DND-41 (cell line): Measurements from ENCODE around the gene RBP5.

ENCODE experiments used
- EZH2 ChIP-seq: IDR thresholded peaks from 3 replicates; pipeline ENCODE4 v1.6.1; 2012; ENCODE audit warnings: borderline replicate concordance, low read depth, mild to moderate bottlenecking, moderate library complexity, low read length, inconsistent platforms; ENCODE audit not compliant: severe bottlenecking
- TF ChIP-seq, protein P1 (sequence below): IDR thresholded peaks from 2 replicates; pipeline ENCODE4 v1.5.1; 2012; ENCODE audit warnings: borderline replicate concordance, low read length, moderate library complexity, mild to moderate bottlenecking; ENCODE audit not compliant: poor library complexity, severe bottlenecking; ENCODE audit errors: extremely low read depth

DNA sequence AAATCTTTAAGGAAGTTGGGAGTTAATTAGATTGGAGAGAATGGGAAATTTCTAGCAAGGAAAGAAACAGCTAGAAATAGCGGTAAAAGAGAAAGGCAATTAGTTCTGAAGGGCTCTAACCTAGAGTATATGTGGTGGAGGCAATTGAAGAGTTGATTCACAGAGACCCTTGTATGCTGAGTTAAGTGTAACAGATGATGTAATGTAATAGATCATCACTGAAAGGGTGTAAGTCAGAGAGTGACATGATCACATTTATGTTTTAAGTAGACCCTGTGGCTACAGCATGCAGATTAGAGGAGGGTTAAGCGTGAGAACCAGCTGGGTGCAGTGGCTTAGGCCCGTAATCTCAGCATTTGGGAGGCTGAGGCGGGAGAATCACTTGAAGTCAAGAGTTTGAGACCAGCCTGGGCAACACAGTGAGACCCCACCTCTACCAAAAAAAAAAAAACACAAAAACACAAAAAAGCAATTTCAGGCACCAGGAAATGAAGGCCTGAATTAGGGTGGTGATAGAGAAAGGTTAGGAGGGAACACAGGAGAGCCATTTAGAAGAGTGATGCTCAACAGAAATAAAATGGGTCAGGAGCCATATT lies 3.0 kb downstream of the RBP5 start:
- TF ChIP-seq EZH2, result no peak
- TF ChIP-seq, protein P1, sequence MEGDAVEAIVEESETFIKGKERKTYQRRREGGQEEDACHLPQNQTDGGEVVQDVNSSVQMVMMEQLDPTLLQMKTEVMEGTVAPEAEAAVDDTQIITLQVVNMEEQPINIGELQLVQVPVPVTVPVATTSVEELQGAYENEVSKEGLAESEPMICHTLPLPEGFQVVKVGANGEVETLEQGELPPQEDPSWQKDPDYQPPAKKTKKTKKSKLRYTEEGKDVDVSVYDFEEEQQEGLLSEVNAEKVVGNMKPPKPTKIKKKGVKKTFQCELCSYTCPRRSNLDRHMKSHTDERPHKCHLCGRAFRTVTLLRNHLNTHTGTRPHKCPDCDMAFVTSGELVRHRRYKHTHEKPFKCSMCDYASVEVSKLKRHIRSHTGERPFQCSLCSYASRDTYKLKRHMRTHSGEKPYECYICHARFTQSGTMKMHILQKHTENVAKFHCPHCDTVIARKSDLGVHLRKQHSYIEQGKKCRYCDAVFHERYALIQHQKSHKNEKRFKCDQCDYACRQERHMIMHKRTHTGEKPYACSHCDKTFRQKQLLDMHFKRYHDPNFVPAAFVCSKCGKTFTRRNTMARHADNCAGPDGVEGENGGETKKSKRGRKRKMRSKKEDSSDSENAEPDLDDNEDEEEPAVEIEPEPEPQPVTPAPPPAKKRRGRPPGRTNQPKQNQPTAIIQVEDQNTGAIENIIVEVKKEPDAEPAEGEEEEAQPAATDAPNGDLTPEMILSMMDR, result no peak
